SU-DHL-6 (cell line): ENCODE measurements around the gene VAMP5.

Source experiments
- H2AFZ ChIP-seq: fragments of 200-600 bp; sonication (generic); 2 replicates; pipeline ENCODE4 v1.6.1; 2014; ENCODE audit warnings: low read depth, mild to moderate bottlenecking, moderate library complexity, mixed read lengths, antibody characterized with exemption, low read length; ENCODE audit not compliant: severe bottlenecking
- H3F3A ChIP-seq: fragments of 200-600 bp; shearing (Covaris generic); 2 replicates; pipeline ENCODE4 v1.6.0; 2016; ENCODE audit warnings: antibody characterized with exemption, mild to moderate bottlenecking; ENCODE audit not compliant: insufficient read depth
- H3K27ac ChIP-seq: fragments of 200-600 bp; sonication (generic); 2 replicates; pipeline ENCODE4 v1.5.1; 2016; ENCODE audit warnings: low read depth, mild to moderate bottlenecking, low read length, moderate library complexity, mixed read lengths
- H3K27me3 ChIP-seq: fragments of 200-600 bp; sonication (generic), shearing (Covaris generic); 2 replicates; pipeline ENCODE4 v1.6.0; 2014; ENCODE audit warnings: mild to moderate bottlenecking, low read length
- H3K36me3 ChIP-seq: fragments of 200-600 bp; sonication (generic); 2 replicates; pipeline ENCODE4 v1.6.1; 2014; ENCODE audit warnings: mild to moderate bottlenecking, low read length, mixed read lengths
- H3K4me2 ChIP-seq: fragments of 300-600, 200-600 bp; shearing (Covaris generic), sonication (generic); 2 replicates; pipeline ENCODE4 v1.6.0; 2014; ENCODE audit warnings: low read length, low read depth, mild to moderate bottlenecking; ENCODE audit not compliant: poor library complexity, severe bottlenecking
- H3K4me3 ChIP-seq: fragments of 200-600 bp; sonication (generic); 2 replicates; pipeline ENCODE4 v1.5.1; 2014; ENCODE audit warnings: antibody characterized with exemption, low read length, mild to moderate bottlenecking, mixed read lengths; ENCODE audit not compliant: insufficient read depth, poor library complexity, severe bottlenecking
- H3K79me2 ChIP-seq: fragments of 200-600 bp; sonication (generic); 2 replicates; pipeline ENCODE4 v1.6.1; 2014; ENCODE audit warnings: mild to moderate bottlenecking, low read length, moderate library complexity; ENCODE audit not compliant: insufficient read depth
- H3K9ac ChIP-seq: fragments of 200-600 bp; sonication (generic); 2 replicates; pipeline ENCODE4 v1.7.0; 2014; ENCODE audit warnings: mild to moderate bottlenecking, low read length
- H3K9me2 ChIP-seq: fragments of 200-600 bp; sonication (generic); replicated peaks from 2 replicates; pipeline ENCODE4 v1.6.1; 2014; ENCODE audit warnings: low read length; ENCODE audit not compliant: insufficient read depth
- H3K9me3 ChIP-seq: fragments of 200-600 bp; sonication (generic); 2 replicates; pipeline ENCODE4 v1.6.1; 2014; ENCODE audit warnings: low read length, mixed read lengths; ENCODE audit not compliant: insufficient read depth
- H4K20me1 ChIP-seq: fragments of 200-600 bp; sonication (generic); 2 replicates; pipeline ENCODE4 v1.6.1; 2014; ENCODE audit warnings: low read depth, mild to moderate bottlenecking, antibody characterized with exemption, low read length, moderate library complexity, mixed read lengths
- CTCF ChIP-seq: fragments of 200-600 bp; sonication (generic); IDR thresholded peaks from one replicate; pipeline ENCODE4 v1.5.1; 2017; ENCODE audit warnings: antibody characterized with exemption, mild to moderate bottlenecking, low read length, moderate library complexity; ENCODE audit not compliant: insufficient read depth, poor library complexity, severe bottlenecking
- EZH2phosphoT487 ChIP-seq: fragments of 200-600 bp; sonication (generic), shearing (Covaris generic); conservative IDR thresholded peaks from 2 replicates; pipeline ENCODE4 v1.6.1; 2018; ENCODE audit warnings: mild to moderate bottlenecking, antibody characterized with exemption, low read length, moderate library complexity, mixed read lengths

The VAMP5 gene

GRCh38 chr2:85561280-85562212 is 22.7 kb upstream of the VAMP5 start, which contains the start of gene GGCX:
TSS of gene GGCX (minus strand) at chr2:85561493. CDS start at chr2:85561428, 65 bp downstream.
- H3K79me2 ChIP-seq = peaks cover 25% of the 10 kb centered on the region
- H4K20me1 ChIP-seq = no peaks in the 10 kb centered on the region
- H3K9me3 ChIP-seq = no peaks in the 10 kb centered on the region
- H3K9me2 ChIP-seq = no peaks in the 10 kb centered on the region
- H3F3A ChIP-seq = 0 out of 2 replicates have a peak, but pooled peaks cover 5% of the 10 kb centered on the region
- H3K4me3 ChIP-seq = peak within 1 kb of the TSS; percentile 74
- TF ChIP-seq EZH2phosphoT487 = no peak
- H3K4me2 ChIP-seq = peak within 1 kb of the TSS; percentile 87
- H3K9ac ChIP-seq = peak within 1 kb of the TSS; percentile 69
- H3K36me3 ChIP-seq = no peaks in the 10 kb centered on the region; the same call in 1 of the 2 replicates
- H3K27ac ChIP-seq = peak within 1 kb of the TSS; percentile 58
- peak within 1 kb of the TSS; percentile 83 for H2AFZ ChIP-seq
- H3K27me3 ChIP-seq = no peaks in the 10 kb centered on the region

DNA sequence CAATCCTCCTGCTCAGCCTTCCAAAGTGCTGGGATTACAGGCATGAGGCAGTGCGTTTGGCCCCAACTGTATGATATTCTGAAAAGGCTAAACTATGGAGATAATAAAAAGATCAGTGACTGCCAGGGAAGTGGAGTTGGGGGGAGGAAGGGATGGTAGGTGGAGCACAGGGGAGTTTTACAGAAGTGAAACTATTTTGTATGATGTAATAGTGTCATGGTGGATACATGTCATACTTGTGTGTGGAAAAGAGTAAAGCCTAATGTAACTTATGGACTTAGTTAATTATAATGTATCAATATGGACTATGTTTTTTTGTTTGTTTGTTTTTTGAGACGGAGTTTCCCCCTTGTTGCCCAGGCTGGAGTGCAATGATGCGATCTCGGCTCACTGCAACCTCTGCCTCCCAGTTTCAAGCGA is 20.1 kb upstream of the VAMP5 start:
- Histone ChIP-seq H3K9ac (no peak overlapping the region), H2AFZ (peak overlapping the region; percentile 43), H3K79me2 (peaks cover 16% of the 10 kb centered on the region), H3K9me2 (no peaks in the 10 kb centered on the region), H3K4me3 (no peak overlapping the region), H4K20me1 (no peaks in the 10 kb centered on the region), H3K27ac (no peak overlapping the region), H3K27me3 (no peaks in the 10 kb centered on the region), H3K4me2 (peak overlapping the region; percentile 4), H3F3A (0 out of 2 replicates have a peak, but pooled peaks cover 5% of the 10 kb centered on the region), H3K9me3 (no peaks in the 10 kb centered on the region), H3K36me3 (no peaks in the 10 kb centered on the region)
- TF ChIP-seq CTCF (no peak), EZH2phosphoT487 (no peak)

- H3K27me3 ChIP-seq = no peaks in the 10 kb centered on the region
- no peak overlapping the region for H3K9ac ChIP-seq
- H2AFZ ChIP-seq = no peak overlapping the region
- TF ChIP-seq CTCF (no peak), EZH2phosphoT487 (no peak)
- no peaks in the 10 kb centered on the region for H3K9me3 ChIP-seq
- H3K36me3 ChIP-seq = no peaks in the 10 kb centered on the region
- no peaks in the 10 kb centered on the region for H3K9me2 ChIP-seq
- no peak overlapping the region for H3K4me2 ChIP-seq
- H4K20me1 ChIP-seq = no peaks in the 10 kb centered on the region
- no peak overlapping the region for H3K4me3 ChIP-seq
- H3F3A ChIP-seq = 0 out of 2 replicates have a peak, but pooled peaks cover 5% of the 10 kb centered on the region
- H3K79me2 ChIP-seq = no peaks in the 10 kb centered on the region
- H3K27ac ChIP-seq = no peak overlapping the region
These were observed 18.0 kb upstream of the VAMP5 start for GRCh38 chr2:85566265-85566664.

GRCh38 chr2:85575739-85576138 is 8.5 kb upstream of the VAMP5 start:
- Histone ChIP-seq H3F3A (no peaks in the 10 kb centered on the region; the same call in 1 of the 2 replicates), H3K79me2 (peaks cover 18% of the 10 kb centered on the region), H3K4me3 (no peak overlapping the region), H2AFZ (no peak overlapping the region), H3K9me3 (no peaks in the 10 kb centered on the region), H3K36me3 (no peaks in the 10 kb centered on the region), H3K27ac (no peak overlapping the region), H4K20me1 (no peaks in the 10 kb centered on the region), H3K9me2 (no peaks in the 10 kb centered on the region), H3K4me2 (no peak overlapping the region), H3K9ac (no peak overlapping the region), H3K27me3 (no peaks in the 10 kb centered on the region)
- TF ChIP-seq EZH2phosphoT487 (no peak), CTCF (no peak)
